Fibroblast of peridontal ligament (primary cell): ENCODE data around the gene TTC38.
A peak's percentile ranks its signal among the peaks of the same experiment; 100 is the strongest.
"Not testable (repeated sequence)": the region's sequence is repeated elsewhere in the genome, so short reads cannot be mapped to it uniquely, and the experiment has no call there.

Experiments used
- DNase-seq: peaks from one replicate; pipeline ENCODE4 v3.0.0-alpha.2; 2010; ENCODE audit errors: extremely low read depth

The TTC38 gene

GRCh38 chr22:46296257-46297150 is 28.7 kb downstream of the TTC38 start, which contains the start of gene GTSE1:
TSS of gene GTSE1 (plus strand) at chr22:46296870. CDS start at chr22:46297401, 531 bp downstream.
- peak; percentile 95 for DNase-seq

- no peak for DNase-seq
Observed at GRCh38 chr22:46297151-46297812, 29.5 kb downstream of the TTC38 start.

GRCh38 chr22:46299101-46299500 is 31.3 kb downstream of the TTC38 start:
- DNase-seq, result no peak

- no peak for DNase-seq
Observed at GRCh38 chr22:46300491-46300890, 32.7 kb downstream of the TTC38 start.

- DNase-seq, result peak; percentile 54
Observed at GRCh38 chr22:46303347-46303965, 35.6 kb downstream of the TTC38 start.

GRCh38 chr22:46308283-46308988 is 40.6 kb downstream of the TTC38 start:
- DNase-seq, result no peak

GRCh38 chr22:46309526-46310085 is 41.8 kb downstream of the TTC38 start:
- DNase-seq, result no peak

- no peak for DNase-seq
Observed at GRCh38 chr22:46312056-46312455, 44.2 kb downstream of the TTC38 start.

- not testable (repeated sequence) for DNase-seq
Observed at GRCh38 chr22:46312848-46313247, 45.0 kb downstream of the TTC38 start.

GRCh38 chr22:46315976-46316375 is 48.2 kb downstream of the TTC38 start:
- DNase-seq, result no peak

- DNase-seq, result no peak
Observed at GRCh38 chr22:46317646-46318045, 49.8 kb downstream of the TTC38 start.

GRCh38 chr22:46318576-46318975 is 50.8 kb downstream of the TTC38 start:
- DNase-seq, result no peak

- DNase-seq, result no peak
Observed at GRCh38 chr22:46319319-46319718, 51.5 kb downstream of the TTC38 start.

GRCh38 chr22:46320166-46320710 is 52.4 kb downstream of the TTC38 start:
- no peak for DNase-seq

- DNase-seq, result no peak
Observed at GRCh38 chr22:46320716-46321386, 53.0 kb downstream of the TTC38 start.

- DNase-seq, result no peak
Observed at GRCh38 chr22:46322711-46323110, 54.9 kb downstream of the TTC38 start.

GRCh38 chr22:46323162-46323561 is 55.4 kb downstream of the TTC38 start:
- DNase-seq, result no peak

GRCh38 chr22:46326066-46326680 is 58.4 kb downstream of the TTC38 start:
- DNase-seq, result no peak

- no peak for DNase-seq
Observed at GRCh38 chr22:46327691-46328465, 60.1 kb downstream of the TTC38 start.
